ENCODE data around the gene VWF.

VWF gene

GRCh38 chr12:5904441-5904840 is 220.0 kb downstream of the VWF start:
- no peak for DNase-seq

GRCh38 chr12:5902736-5903135 is 221.7 kb downstream of the VWF start:
- DNase-seq = no peak

- no peak for DNase-seq
These were observed 223.1 kb downstream of the VWF start for GRCh38 chr12:5901416-5901815.

- no peak for DNase-seq
These were observed 223.8 kb downstream of the VWF start for GRCh38 chr12:5900533-5901205.

GRCh38 chr12:5900076-5900475 is 224.4 kb downstream of the VWF start:
- DNase-seq = no peak

DNA sequence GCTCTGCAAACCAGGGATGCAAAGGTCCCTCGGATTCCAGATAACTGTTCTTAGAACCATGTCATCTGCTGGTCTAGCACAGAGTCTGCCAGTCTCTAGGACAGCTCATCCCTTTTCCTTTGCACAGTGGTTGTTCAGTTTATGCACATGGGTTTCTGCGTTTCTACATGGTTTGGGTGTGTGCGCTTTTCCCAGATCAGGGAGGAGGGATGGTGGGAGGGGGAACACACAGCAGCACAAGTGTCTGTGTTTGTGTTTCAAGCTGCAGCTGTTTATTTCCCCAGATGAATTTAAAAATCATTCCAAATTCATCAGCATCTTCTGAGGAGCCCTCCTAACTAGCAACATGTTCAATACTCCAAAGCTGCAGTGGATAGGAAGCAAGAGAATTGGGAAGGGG is 224.8 kb downstream of the VWF start:
- no peak for DNase-seq

- no peak for DNase-seq
These were observed 225.6 kb downstream of the VWF start for GRCh38 chr12:5898874-5899273.
